ENCODE data around the gene N4BP2L2. TPM values are rescaled to one million over a fixed set of nuclear protein-coding genes. Genes with fewer than 3 reads are reported as not detected.

N4BP2L2 gene
- polyA plus RNA-seq, 1 donor from 2014 or later: 317 TPM

DNA sequence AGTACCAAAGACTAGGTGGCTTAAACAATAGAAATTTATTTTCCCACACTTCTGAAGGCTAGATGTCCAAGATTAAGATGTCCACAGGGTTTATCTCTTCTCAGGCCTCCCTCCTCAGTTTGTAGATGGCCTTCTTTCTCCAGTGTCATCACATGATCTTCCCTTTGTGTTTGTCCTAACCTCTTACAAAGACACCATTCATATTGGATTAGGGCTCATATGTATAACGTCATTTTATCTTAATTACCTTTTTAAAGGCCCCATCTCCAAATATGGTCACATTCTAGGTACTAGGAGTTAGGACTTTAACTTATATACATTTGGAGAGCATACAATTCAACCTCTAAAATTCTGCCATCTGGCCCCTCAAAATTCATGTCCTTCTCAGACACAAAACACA is 34.3 kb downstream of the N4BP2L2 start:
- no peaks in the 10 kb centered on the region for H4K20me1 ChIP-seq (ENCODE audit: insufficient read depth)
- no peak overlapping the region for H3K4me3 ChIP-seq (ENCODE audit: low read length)
- no peaks in the 10 kb centered on the region for H3F3A ChIP-seq (ENCODE audit: insufficient read depth, low read length, poor library complexity, severe bottlenecking)
- H2AFZ ChIP-seq (ENCODE audit: low read depth, low read length): no peak overlapping the region
- no peaks in the 10 kb centered on the region for H3K27me3 ChIP-seq (ENCODE audit: insufficient read depth, low read depth, low read length)
- no peaks in the 10 kb centered on the region for H3K9me3 ChIP-seq (ENCODE audit: low read length)
- H3K9ac ChIP-seq (ENCODE audit: low read length): no peak overlapping the region
- TF ChIP-seq MXI1 (conservative IDR thresholded peaks at IDR 0.05; ENCODE audit: poor library complexity, severe bottlenecking) (no peak), EZH2 (IDR thresholded peaks at IDR 0.05; ENCODE audit: borderline replicate concordance, insufficient read depth, low read length, poor library complexity, severe bottlenecking) (no peak), RAD21 (conservative IDR thresholded peaks at IDR 0.05) (no peak), POLR2AphosphoS5 (IDR thresholded peaks at IDR 0.05) (no peak), SMC3 (conservative IDR thresholded peaks at IDR 0.05; ENCODE audit: poor library complexity) (no peak), EP300 (conservative IDR thresholded peaks at IDR 0.05; ENCODE audit: poor library complexity, severe bottlenecking) (no peak), TAF1 (IDR thresholded peaks at IDR 0.05; ENCODE audit: low read depth) (no peak)
- TF ChIP-seq, protein P1, sequence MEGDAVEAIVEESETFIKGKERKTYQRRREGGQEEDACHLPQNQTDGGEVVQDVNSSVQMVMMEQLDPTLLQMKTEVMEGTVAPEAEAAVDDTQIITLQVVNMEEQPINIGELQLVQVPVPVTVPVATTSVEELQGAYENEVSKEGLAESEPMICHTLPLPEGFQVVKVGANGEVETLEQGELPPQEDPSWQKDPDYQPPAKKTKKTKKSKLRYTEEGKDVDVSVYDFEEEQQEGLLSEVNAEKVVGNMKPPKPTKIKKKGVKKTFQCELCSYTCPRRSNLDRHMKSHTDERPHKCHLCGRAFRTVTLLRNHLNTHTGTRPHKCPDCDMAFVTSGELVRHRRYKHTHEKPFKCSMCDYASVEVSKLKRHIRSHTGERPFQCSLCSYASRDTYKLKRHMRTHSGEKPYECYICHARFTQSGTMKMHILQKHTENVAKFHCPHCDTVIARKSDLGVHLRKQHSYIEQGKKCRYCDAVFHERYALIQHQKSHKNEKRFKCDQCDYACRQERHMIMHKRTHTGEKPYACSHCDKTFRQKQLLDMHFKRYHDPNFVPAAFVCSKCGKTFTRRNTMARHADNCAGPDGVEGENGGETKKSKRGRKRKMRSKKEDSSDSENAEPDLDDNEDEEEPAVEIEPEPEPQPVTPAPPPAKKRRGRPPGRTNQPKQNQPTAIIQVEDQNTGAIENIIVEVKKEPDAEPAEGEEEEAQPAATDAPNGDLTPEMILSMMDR (IDR thresholded peaks at IDR 0.05; ENCODE audit: poor library complexity, severe bottlenecking): no peak
- TF ChIP-seq, protein P2, sequence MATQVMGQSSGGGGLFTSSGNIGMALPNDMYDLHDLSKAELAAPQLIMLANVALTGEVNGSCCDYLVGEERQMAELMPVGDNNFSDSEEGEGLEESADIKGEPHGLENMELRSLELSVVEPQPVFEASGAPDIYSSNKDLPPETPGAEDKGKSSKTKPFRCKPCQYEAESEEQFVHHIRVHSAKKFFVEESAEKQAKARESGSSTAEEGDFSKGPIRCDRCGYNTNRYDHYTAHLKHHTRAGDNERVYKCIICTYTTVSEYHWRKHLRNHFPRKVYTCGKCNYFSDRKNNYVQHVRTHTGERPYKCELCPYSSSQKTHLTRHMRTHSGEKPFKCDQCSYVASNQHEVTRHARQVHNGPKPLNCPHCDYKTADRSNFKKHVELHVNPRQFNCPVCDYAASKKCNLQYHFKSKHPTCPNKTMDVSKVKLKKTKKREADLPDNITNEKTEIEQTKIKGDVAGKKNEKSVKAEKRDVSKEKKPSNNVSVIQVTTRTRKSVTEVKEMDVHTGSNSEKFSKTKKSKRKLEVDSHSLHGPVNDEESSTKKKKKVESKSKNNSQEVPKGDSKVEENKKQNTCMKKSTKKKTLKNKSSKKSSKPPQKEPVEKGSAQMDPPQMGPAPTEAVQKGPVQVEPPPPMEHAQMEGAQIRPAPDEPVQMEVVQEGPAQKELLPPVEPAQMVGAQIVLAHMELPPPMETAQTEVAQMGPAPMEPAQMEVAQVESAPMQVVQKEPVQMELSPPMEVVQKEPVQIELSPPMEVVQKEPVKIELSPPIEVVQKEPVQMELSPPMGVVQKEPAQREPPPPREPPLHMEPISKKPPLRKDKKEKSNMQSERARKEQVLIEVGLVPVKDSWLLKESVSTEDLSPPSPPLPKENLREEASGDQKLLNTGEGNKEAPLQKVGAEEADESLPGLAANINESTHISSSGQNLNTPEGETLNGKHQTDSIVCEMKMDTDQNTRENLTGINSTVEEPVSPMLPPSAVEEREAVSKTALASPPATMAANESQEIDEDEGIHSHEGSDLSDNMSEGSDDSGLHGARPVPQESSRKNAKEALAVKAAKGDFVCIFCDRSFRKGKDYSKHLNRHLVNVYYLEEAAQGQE (IDR thresholded peaks at IDR 0.05; ENCODE audit: borderline replicate concordance): no peak
- H3K4me2 ChIP-seq (ENCODE audit: low read length): no peak overlapping the region
- H3K79me2 ChIP-seq (replicated peaks; ENCODE audit: insufficient read depth, low read length): no peaks in the 10 kb centered on the region
- no peak overlapping the region for H3K27ac ChIP-seq (ENCODE audit: low read length)
- H3K9me2 ChIP-seq (ENCODE audit: insufficient read depth, low read length): no peaks in the 10 kb centered on the region
- peaks cover 4% of the 10 kb centered on the region for H3K36me3 ChIP-seq (ENCODE audit: insufficient read depth, low read length)

DNA sequence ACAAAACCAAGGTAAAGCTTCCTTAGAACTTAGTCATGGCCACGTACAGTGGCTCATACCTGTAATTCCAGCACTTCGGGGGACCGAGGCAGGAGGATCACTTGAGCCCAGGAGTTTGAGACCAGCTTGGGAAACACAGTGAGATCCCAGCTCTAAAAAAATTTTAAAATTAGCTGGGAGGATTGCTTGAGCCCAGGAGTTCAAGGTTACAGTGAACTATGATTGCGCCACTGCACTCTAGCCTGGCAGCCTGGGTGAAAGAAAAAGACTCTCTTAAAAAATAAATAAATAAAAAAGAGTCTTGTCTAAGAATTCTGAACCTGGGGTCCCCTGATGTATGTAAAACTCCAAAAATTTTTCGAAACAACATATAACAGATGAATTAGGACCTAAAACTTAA is 34.9 kb downstream of the N4BP2L2 start:
- no peak overlapping the region for H3K4me2 ChIP-seq (ENCODE audit: low read length)
- no peak for TF ChIP-seq RAD21 (conservative IDR thresholded peaks at IDR 0.05)
- TF ChIP-seq MXI1 (conservative IDR thresholded peaks at IDR 0.05; ENCODE audit: poor library complexity, severe bottlenecking): no peak
- no peak for TF ChIP-seq EP300 (conservative IDR thresholded peaks at IDR 0.05; ENCODE audit: poor library complexity, severe bottlenecking)
- no peak for TF ChIP-seq TAF1 (IDR thresholded peaks at IDR 0.05; ENCODE audit: low read depth)
- TF ChIP-seq EZH2 (IDR thresholded peaks at IDR 0.05; ENCODE audit: borderline replicate concordance, insufficient read depth, low read length, poor library complexity, severe bottlenecking): no peak
- TF ChIP-seq, protein P2 (IDR thresholded peaks at IDR 0.05; ENCODE audit: borderline replicate concordance): no peak
- TF ChIP-seq, protein P1 (IDR thresholded peaks at IDR 0.05; ENCODE audit: poor library complexity, severe bottlenecking): no peak
- TF ChIP-seq POLR2AphosphoS5 (IDR thresholded peaks at IDR 0.05): no peak
- TF ChIP-seq SMC3 (conservative IDR thresholded peaks at IDR 0.05; ENCODE audit: poor library complexity): no peak
- no peaks in the 10 kb centered on the region for H3K9me2 ChIP-seq (ENCODE audit: insufficient read depth, low read length)
- H3K4me3 ChIP-seq (ENCODE audit: low read length): no peak overlapping the region
- no peaks in the 10 kb centered on the region for H3F3A ChIP-seq (ENCODE audit: insufficient read depth, low read length, poor library complexity, severe bottlenecking)
- no peak overlapping the region for H3K27ac ChIP-seq (ENCODE audit: low read length)
- H4K20me1 ChIP-seq (ENCODE audit: insufficient read depth): no peaks in the 10 kb centered on the region
- H3K79me2 ChIP-seq (replicated peaks; ENCODE audit: insufficient read depth, low read length): no peaks in the 10 kb centered on the region
- H3K9ac ChIP-seq (ENCODE audit: low read length): no peak overlapping the region
- H3K9me3 ChIP-seq (ENCODE audit: low read length): no peaks in the 10 kb centered on the region
- no peak overlapping the region for H2AFZ ChIP-seq (ENCODE audit: low read depth, low read length)
- peaks cover 4% of the 10 kb centered on the region for H3K36me3 ChIP-seq (ENCODE audit: insufficient read depth, low read length)
- H3K27me3 ChIP-seq (ENCODE audit: insufficient read depth, low read depth, low read length): no peaks in the 10 kb centered on the region

Measured in neural cell (in vitro differentiated cells).